C4-2B (cell line): ENCODE measurements around the gene GHSR.

Experiments used
- H3K27ac ChIP-seq: fragments of 450-650 bp; 2 replicates; pipeline ENCODE4 v1.5.1; 2017
- CTCF ChIP-seq: fragments of 450-650 bp; conservative IDR thresholded peaks from 2 replicates; pipeline ENCODE4 v1.5.1; 2017; ENCODE audit warnings: mild to moderate bottlenecking
- ZFX ChIP-seq: fragments of 450-650 bp; IDR thresholded peaks from 2 replicates; pipeline ENCODE4 v1.6.1; 2017

Gene GHSR

GRCh38 chr3:172467170-172467824 is 19.0 kb upstream of the GHSR start:
- no peak overlapping the region for H3K27ac ChIP-seq

GRCh38 chr3:172466553-172467130 is 18.4 kb upstream of the GHSR start:
- TF ChIP-seq CTCF (no peak), ZFX (no peak)
- H3K27ac ChIP-seq, result no peak overlapping the region

More at GRCh38 chr3:172467170-172467824, 19.0 kb upstream of the GHSR start:
- TF ChIP-seq CTCF, result no peak
- TF ChIP-seq ZFX, result no peak

GRCh38 chr3:172465281-172465680 is 17.0 kb upstream of the GHSR start:
- H3K27ac ChIP-seq, result no peak overlapping the region

DNA sequence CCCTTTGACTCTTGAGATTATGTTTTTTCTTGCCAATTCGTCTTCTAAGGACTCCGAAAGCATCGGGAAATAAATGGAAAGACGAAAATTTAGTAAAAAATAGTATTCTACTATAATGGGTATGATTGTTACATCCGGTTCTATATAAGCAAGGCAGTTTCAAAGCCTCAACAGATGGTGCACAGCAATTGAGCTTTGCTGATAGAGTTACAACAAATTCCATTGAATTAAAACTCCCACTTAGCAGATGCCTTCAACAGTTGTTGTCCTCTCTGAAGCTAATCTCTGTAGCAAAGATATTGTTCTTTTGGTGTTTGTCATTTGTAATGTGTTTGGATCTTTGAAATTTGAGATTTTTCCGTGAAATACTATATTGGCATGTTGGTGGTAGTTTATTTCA is 16.1 kb upstream of the GHSR start:
- H3K27ac ChIP-seq, result no peak overlapping the region
- TF ChIP-seq ZFX (no peak), CTCF (no peak)

More at GRCh38 chr3:172465281-172465680, 17.0 kb upstream of the GHSR start:
- no peak for TF ChIP-seq CTCF
- TF ChIP-seq ZFX, result no peak

- peak; percentile 99 for TF ChIP-seq CTCF
- TF ChIP-seq ZFX, result no peak
- H3K27ac ChIP-seq, result no peak overlapping the region
Measured at GRCh38 chr3:172461530-172462138, 13.4 kb upstream of the GHSR start.

GRCh38 chr3:172456404-172456803 is 8.1 kb upstream of the GHSR start:
- TF ChIP-seq CTCF (no peak), ZFX (no peak)
- no peak overlapping the region for H3K27ac ChIP-seq

DNA sequence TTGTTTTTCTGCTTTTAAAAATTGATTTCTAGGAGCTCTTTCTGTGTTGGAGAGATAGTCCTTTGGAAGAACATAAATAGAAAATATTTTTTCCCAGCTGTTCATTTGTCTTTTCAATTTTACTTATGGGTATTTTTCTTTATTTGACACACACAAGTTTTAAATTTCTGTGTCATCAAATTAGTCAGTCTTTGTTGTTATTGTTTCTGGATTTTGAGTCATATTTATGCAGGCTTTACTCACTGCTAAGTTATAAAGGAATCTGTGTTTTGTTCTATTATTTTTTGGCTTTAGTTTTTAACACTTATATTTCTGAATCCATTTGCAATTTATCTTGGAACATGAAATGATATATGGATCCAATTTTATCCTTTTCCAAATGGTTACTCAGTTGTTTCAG is 5.9 kb upstream of the GHSR start:
- TF ChIP-seq ZFX (no peak), CTCF (no peak)

More for the DNA sequence above, 5.9 kb upstream of the GHSR start:
- no peak overlapping the region for H3K27ac ChIP-seq
